ENCODE data around the gene BPIFA2. TPM values are rescaled to one million over a fixed set of nuclear protein-coding genes. Genes with fewer than 3 reads are reported as not detected.

BPIFA2 gene
- total RNA-seq, 2 donors from 2014 or later: not detected

- no peaks in the 10 kb centered on the region for H3K9me3 Mint-ChIP-seq
- DNase-seq (ENCODE audit: low spot score in 2 of 2): no peak
- no peak overlapping the region for H3K27ac Mint-ChIP-seq
- ATAC-seq: peak; percentile 32 to 67
- H3K36me3 Mint-ChIP-seq: no peaks in the 10 kb centered on the region
Measured at GRCh38 chr20:33229843-33230242, 61.9 kb downstream of the BPIFA2 start.

Other genes with a start within 250 kb of the BPIFA2 start
- not detected for gene SUN5, start 163.7 kb upstream of the BPIFA2 start, total RNA-seq
- gene BPIFB2, start 160.5 kb upstream of the BPIFA2 start, total RNA-seq: not detected
- gene BPIFB6, start 136.5 kb upstream of the BPIFA2 start, total RNA-seq: not detected
- gene BPIFB3, start 114.3 kb upstream of the BPIFA2 start, total RNA-seq: not detected
- gene BPIFB4, start 88.5 kb upstream of the BPIFA2 start, total RNA-seq: not detected
- not detected for gene BPIFA3, start 49.2 kb downstream of the BPIFA2 start, total RNA-seq
- not detected for gene BPIFA1, start 67.8 kb downstream of the BPIFA2 start, total RNA-seq
- gene BPIFB1, start 115.1 kb downstream of the BPIFA2 start, total RNA-seq: not detected
- gene CDK5RAP1, start 233.4 kb downstream of the BPIFA2 start, total RNA-seq: 10 to 100 TPM; 40.0 to 44.2 TPM

All from activated naive CD4-positive, alpha-beta T cell treated with anti-CD3 and anti-CD28 coated beads, Interleukin-2, amount 50 U/mL, for 72 hours (primary cell).